AG09319 (cell line): ENCODE measurements around the gene ZNF232.
"Not testable (repeated sequence)": the region's sequence is repeated elsewhere in the genome, so short reads cannot be mapped to it uniquely, and the experiment has no call there.

Experiments used
- DNase-seq: peaks from one replicate; pipeline ENCODE4 v3.0.0-alpha.2; 2010; ENCODE audit warnings: low read depth; ENCODE audit errors: extremely low read depth
- TF ChIP-seq, protein P1 (sequence below): IDR thresholded peaks from 2 replicates; pipeline ENCODE4 v1.5.1; 2011; ENCODE audit warnings: low read depth, mild to moderate bottlenecking, inconsistent platforms, low read length, moderate library complexity

ZNF232 gene

DNA sequence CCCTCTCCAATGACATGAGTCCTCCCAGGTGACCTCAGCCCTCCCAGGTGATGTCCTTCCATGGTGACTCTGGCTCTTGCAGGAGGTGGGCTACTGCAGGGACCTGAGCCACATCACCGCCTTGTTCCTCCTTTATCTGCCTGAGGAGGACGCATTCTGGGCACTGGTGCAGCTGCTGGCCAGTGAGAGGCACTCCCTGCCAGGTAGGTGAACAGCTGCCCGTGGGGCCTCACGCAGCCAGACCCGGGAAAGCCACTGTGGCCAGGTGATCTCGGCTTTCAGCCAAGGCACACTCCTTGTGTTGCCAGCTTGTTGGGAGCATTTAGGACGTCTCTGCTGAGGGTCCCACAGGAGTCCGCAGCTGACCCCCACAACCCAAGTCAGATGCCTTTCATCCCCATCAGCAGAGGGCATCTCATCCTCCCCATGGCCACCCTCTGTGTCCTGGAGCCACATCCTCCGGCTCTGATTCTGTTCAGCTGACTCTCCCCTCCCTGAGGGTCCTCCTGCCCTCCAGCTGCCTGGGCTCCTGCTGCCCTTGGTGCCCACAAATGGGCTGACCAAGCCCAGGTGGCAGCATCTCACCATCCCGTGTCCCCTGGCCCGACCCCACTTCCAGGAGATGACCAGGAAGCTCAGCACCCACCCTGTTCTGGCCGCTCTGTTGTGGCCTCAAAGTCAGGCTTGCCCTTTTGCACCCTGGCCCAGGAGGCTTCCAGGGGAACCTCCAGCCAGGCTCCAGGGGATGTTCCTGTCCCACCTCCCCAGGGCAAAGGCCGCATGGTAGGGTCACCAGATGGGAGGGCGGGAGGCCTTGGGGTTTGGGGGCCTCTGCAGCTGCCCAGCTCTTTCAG, 24.3 kb upstream of the ZNF232 start:
- no peak for DNase-seq
- TF ChIP-seq, protein P1, sequence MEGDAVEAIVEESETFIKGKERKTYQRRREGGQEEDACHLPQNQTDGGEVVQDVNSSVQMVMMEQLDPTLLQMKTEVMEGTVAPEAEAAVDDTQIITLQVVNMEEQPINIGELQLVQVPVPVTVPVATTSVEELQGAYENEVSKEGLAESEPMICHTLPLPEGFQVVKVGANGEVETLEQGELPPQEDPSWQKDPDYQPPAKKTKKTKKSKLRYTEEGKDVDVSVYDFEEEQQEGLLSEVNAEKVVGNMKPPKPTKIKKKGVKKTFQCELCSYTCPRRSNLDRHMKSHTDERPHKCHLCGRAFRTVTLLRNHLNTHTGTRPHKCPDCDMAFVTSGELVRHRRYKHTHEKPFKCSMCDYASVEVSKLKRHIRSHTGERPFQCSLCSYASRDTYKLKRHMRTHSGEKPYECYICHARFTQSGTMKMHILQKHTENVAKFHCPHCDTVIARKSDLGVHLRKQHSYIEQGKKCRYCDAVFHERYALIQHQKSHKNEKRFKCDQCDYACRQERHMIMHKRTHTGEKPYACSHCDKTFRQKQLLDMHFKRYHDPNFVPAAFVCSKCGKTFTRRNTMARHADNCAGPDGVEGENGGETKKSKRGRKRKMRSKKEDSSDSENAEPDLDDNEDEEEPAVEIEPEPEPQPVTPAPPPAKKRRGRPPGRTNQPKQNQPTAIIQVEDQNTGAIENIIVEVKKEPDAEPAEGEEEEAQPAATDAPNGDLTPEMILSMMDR = no peak

DNA sequence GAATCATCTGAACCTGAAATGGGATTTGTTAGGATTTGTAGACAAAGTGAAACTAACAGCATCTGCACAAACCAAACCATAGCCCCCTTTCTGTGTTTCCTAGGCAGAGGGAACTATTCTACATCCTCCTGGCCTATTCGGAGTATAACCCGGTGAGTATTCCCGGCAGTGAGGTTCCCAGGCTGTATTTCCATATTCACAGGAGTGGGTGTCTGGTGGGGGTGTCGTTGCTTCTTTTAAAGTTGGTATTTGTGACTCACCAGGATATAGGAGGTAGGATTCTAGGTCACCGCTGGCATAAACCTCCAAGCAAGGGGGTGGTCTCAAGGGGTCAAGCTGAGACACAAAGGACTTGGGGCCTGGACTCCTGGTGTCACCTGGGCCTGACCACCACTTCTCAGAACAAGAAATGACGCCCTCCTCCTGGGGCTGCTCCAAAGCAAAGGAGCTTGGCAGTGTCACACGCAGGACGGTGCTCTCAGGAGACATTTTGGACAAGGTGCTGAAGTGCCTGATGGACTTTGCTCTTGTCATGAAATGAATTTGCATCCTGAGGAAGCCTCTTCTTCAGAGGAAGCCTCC, 23.5 kb upstream of the ZNF232 start:
- DNase-seq = not testable (repeated sequence)

DNA sequence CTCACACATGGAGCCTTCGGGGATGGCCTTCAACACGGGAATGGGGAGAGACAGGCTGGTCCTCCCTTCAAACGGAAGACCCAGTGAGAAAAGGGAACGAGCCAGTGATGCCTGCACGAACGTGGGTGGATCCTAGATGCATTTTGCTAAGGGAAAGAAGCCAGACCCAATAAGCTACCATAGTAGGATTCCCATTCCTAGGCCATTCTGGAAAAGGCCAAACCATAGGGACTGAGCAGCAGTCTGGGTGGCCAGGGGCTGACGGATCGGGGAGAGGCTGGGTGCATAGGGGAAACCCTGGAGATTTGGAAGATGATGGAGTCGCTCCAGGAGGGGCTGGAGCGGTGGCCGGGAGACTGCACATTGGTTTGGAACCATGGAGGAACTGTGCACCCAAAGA, 22.9 kb upstream of the ZNF232 start:
- DNase-seq = not testable (repeated sequence)

DNA sequence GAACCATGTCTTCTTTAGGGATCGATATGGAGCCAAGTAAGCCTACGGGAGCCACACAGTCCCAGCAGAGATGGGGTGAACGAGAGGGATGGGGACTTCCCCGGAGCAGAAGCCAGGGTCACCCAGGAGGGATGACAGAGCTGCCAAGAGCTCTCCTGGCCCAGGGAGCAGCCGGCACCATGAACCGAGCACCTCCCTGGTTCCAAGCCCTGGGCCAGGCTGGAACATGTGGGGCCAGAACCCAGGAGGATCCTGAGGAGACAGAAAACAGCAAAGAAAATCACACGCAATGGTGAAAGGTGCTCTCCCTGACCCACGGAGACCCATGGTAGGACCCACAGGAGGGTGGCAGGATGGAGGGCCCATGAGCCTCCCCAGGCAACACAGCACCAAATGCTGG, 22.3 kb upstream of the ZNF232 start:
- DNase-seq = not testable (repeated sequence)

DNA sequence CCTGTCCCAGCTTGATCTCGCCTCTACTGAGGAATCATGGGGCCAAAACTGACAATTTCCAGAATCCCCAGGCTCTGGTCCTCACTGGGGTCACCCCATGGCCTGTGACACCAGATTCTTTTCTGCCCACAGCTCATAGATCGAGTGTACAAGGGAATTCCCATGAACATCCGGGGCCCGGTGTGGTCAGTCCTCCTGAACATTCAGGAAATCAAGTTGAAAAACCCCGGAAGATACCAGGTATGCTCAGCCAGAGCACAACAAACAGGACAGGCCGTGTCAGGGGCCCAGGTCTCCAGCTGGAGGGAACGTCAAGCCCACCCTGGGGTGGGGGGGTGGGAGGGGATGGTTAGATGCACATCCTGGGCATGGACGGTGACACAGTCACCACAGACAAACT, 21.6 kb upstream of the ZNF232 start:
- no peak for DNase-seq
- TF ChIP-seq, protein P1 = no peak

DNA sequence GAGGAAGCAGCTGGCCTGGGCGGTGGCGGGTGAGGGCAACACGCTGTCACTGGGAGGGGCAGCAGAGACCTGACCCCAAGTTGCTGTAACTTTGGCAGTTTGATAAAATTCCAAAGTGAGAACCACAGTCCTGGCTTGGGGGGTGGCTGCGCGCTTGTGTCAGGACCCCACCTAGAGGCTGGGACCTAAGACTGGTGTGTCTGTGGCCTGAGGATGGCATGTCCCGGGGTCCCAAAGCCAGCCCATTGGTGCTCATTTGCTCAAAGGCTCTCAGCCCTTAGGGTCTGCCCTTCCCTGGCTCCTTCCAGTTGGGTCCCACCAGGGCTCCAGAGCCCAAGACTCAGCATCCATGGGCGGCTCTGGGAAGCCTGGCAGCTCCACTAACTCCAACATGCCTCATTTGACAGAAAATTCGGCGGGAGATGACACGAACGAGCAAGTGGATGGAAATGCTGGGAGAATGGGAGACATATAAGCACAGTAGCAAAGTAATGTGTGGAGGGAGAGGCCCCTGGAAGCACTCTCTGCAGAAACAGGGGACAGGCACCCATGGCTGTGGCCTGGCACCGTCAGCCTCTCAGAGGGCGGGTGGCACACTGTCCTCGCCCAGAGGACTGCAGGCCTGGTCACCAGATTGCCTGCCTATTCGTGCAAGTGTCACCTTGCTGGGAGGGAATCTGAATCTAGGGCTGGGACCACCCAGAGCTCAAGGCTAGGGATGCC, 21.0 kb upstream of the ZNF232 start:
- not testable (repeated sequence) for DNase-seq

DNA sequence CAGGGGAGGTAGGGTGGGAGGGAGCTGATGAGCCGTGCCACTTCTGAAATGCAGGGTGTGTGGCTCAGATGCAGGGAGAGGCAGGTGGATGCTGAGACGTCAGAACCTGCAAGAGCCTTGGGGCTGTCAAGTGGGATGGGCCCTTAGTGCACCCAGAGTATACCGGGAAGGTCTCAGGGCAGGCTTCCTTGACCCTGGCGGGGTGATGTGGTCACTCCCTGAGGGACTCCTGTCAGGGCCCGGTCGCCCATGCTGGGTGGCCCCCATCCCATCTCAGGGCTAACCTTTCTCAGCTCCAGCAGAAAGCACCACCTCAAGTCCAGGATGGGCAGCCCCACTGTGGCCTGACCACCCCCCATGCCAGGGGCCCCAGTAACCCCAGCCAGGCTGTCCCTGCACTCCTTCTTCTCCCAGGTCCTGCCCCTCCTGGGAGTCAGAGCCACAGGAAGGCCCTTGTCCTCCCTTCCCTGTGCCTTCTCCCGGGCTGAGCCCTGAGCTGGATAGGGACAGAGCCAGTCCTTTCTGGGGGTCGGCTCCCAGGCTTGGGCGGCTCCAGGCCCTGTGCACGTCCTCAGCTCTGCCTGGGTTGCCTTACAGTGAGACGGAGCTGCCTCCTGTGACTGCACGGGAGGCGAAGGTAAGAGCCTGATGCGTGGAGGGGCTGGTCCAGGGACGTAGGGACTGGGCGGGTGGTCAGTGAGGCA, 20.3 kb upstream of the ZNF232 start:
- DNase-seq = not testable (repeated sequence)

DNA sequence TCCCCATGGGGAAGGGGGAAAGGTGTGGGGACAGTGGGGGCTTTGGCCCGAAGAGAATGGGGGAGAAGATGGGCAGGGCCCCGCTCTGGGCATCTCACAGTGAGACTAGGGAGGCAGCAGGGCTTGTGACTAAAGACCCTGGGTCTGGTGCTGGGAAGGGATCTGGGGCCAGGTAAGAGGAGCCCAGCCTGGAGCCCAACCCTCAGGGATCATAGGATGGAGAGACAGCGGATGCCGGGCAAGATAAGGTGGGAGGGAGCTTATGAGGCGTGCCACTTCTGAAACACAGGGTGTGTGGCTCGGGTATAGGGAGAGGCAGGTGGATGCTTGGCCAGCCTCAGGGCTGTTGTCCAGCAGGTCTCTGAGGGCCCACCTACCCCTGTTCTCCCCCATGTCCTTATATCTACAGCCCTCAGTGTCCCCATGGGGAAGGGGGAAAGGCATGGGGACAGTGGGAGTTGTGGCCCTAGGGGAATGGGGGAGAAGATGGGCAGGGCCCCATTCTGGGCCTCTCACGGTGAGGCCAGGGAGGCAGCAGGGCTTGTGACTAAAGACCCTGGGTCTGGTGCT, 19.6 kb upstream of the ZNF232 start:
- DNase-seq = no peak
- TF ChIP-seq, protein P1 = no peak

DNA sequence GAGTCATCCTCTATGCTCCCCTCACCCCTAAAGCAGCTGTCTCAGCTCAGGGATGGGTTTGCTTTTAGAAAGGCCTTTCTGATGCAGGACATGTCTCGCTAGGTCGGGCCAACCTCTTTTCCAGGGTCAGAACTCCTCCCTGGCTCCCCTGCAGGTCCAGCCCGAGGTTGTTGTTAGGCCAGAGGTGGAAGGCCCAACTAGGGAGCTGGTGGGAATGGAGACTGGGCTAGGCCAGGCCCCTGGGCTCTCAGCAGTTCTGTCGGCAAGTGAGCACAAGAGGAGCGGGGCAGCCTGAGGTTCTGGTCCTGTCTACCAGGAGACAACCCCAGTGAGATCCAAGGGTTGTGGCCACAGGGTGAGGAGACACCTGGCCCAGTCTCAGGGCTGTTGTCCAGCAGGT, 19.0 kb upstream of the ZNF232 start:
- DNase-seq = not testable (repeated sequence)

DNA sequence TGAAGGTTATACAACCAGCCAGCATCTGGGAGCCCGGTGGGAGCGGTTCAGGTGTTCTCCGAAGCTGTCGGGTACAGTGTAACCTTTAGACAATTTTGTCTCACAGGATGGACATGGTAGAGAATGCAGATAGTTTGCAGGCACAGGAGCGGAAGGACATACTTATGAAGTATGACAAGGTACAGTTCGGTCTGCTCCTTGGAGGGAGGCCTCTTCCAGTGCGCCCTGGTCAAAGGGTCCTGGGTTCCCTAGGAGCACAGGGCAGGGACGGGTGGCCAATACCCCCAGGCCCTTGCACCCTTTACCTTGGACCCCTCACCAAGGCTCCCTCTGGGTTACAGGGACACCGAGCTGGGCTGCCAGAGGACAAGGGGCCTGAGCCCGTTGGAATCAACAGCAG, 18.6 kb upstream of the ZNF232 start:
- not testable (repeated sequence) for DNase-seq

DNA sequence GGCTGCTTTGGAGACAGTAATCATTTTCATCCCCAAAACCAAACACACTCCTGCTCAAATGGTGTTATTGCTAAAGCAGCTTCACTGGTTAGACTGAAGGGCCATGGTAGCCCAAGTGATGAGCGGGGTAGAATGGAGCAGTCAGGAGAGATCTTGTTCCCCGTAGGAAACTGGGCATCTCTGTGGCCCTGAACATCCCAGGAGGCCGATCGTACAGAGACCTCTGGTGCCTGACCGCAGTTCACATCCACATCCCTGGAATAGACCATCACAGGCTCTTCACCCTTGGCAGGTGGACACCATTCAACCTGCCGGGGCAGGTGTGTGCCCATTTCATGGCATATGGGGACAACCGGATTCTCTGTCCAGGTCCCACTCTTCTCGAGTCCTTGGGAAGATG, 18.1 kb upstream of the ZNF232 start:
- DNase-seq = not testable (repeated sequence)
